HG02840 (cell line): ENCODE results near the gene FYN.

Experiments used
- ATAC-seq: cut with Tn5 transposase; IDR thresholded peaks from one replicate; pipeline ENCODE4 v1.9.1; 2021; ENCODE audit warnings: mild to moderate bottlenecking, moderate library complexity, moderate number of reproducible peaks; ENCODE audit not compliant: unreplicated experiment, low FRiP score

FYN gene

GRCh38 chr6:111739257-111739696, 134.0 kb downstream of the FYN start:
- no peak for ATAC-seq

GRCh38 chr6:111738631-111739030, 134.6 kb downstream of the FYN start:
- no peak for ATAC-seq

GRCh38 chr6:111738156-111738555, 135.1 kb downstream of the FYN start:
- ATAC-seq, result no peak

GRCh38 chr6:111737065-111737521, 136.2 kb downstream of the FYN start:
- ATAC-seq, result no peak

GRCh38 chr6:111736005-111736608, 137.1 kb downstream of the FYN start:
- ATAC-seq, result no peak

GRCh38 chr6:111734068-111735061, 138.9 kb downstream of the FYN start:
- ATAC-seq, result no peak

- ATAC-seq, result no peak
These were observed 140.9 kb downstream of the FYN start for GRCh38 chr6:111732390-111732789.

GRCh38 chr6:111731456-111732195, 141.6 kb downstream of the FYN start:
- ATAC-seq, result no peak

- ATAC-seq, result no peak
These were observed 142.4 kb downstream of the FYN start for GRCh38 chr6:111730864-111731263.

GRCh38 chr6:111727802-111728201, 145.4 kb downstream of the FYN start:
- no peak for ATAC-seq

GRCh38 chr6:111727041-111727440, 146.2 kb downstream of the FYN start:
- ATAC-seq, result no peak

GRCh38 chr6:111725446-111726112, 147.7 kb downstream of the FYN start:
- ATAC-seq, result no peak

- ATAC-seq, result peak; percentile 90
These were observed 148.7 kb downstream of the FYN start for GRCh38 chr6:111724505-111724904.

- peak; percentile 37 for ATAC-seq
These were observed 149.2 kb downstream of the FYN start for GRCh38 chr6:111724039-111724438.

- no peak for ATAC-seq
These were observed 149.8 kb downstream of the FYN start for GRCh38 chr6:111723412-111723970.

- ATAC-seq, result no peak
These were observed 151.0 kb downstream of the FYN start for GRCh38 chr6:111722179-111722731.

GRCh38 chr6:111721753-111722154, 151.5 kb downstream of the FYN start:
- no peak for ATAC-seq

GRCh38 chr6:111720931-111721496, 152.2 kb downstream of the FYN start:
- ATAC-seq, result no peak

- ATAC-seq, result no peak
These were observed 154.3 kb downstream of the FYN start for GRCh38 chr6:111718990-111719389.
